Neuronal stem cell (in vitro differentiated cells): ENCODE measurements around the gene HAP1.

ENCODE experiments used
- DNase-seq: peaks from one replicate; pipeline ENCODE4 v3.0.0-alpha.2; 2013; ENCODE audit warnings: low spot score
- H2AFZ ChIP-seq: one replicate; pipeline ENCODE4 v1.6.1; 2013; ENCODE audit warnings: mild to moderate bottlenecking, low read length, inconsistent platforms
- H2AK5ac ChIP-seq: 2 replicates; pipeline ENCODE4 v1.6.1; 2013; ENCODE audit warnings: low read depth, mild to moderate bottlenecking, inconsistent platforms, low read length, moderate library complexity, mixed read lengths
- H2BK120ac ChIP-seq: 2 replicates; pipeline ENCODE4 v1.6.1; 2013; ENCODE audit warnings: low read depth, mild to moderate bottlenecking, inconsistent platforms, low read length, moderate library complexity, mixed read lengths
- H2BK12ac ChIP-seq: one replicate; pipeline ENCODE4 v1.6.1; 2013; ENCODE audit warnings: low read length, inconsistent platforms
- H2BK15ac ChIP-seq: 2 replicates; pipeline ENCODE4 v1.6.1; 2013; ENCODE audit warnings: mild to moderate bottlenecking, low read length, inconsistent platforms, mixed read lengths
- H2BK5ac ChIP-seq: one replicate; pipeline ENCODE4 v1.6.1; 2013; ENCODE audit warnings: inconsistent platforms, mild to moderate bottlenecking, low read length, moderate library complexity
- H3K14ac ChIP-seq: one replicate; pipeline ENCODE4 v1.6.1; 2013; ENCODE audit warnings: low read length, inconsistent platforms
- H3K18ac ChIP-seq: 2 replicates; pipeline ENCODE4 v1.6.1; 2013; ENCODE audit warnings: low read length, inconsistent platforms
- H3K23ac ChIP-seq: 2 replicates; pipeline ENCODE4 v1.6.1; 2013; ENCODE audit warnings: low read depth, mild to moderate bottlenecking, mixed read lengths, low read length, inconsistent platforms; ENCODE audit not compliant: poor library complexity
- H3K27ac ChIP-seq: replicated peaks from 3 replicates; pipeline ENCODE4 v1.5.1; 2013; ENCODE audit warnings: low read length, inconsistent platforms
- H3K27me3 ChIP-seq, 3 experiments: 2 replicates each; pipeline ENCODE4 v1.6.1; 2013; ENCODE audit warnings: low read length in 3 of 3, mild to moderate bottlenecking in 2 of 3, inconsistent platforms in 1 of 3, low read depth in 1 of 3, mixed read lengths in 1 of 3, moderate library complexity in 1 of 3; ENCODE audit not compliant: control insufficient read depth in 3 of 3, insufficient read depth in 3 of 3
- H3K36me3 ChIP-seq, 2 donors: replicated peaks in 1 of 2; 2 replicates each; pipeline ENCODE4 v1.6.1; 2013; ENCODE audit warnings: low read length in 2 of 2; ENCODE audit not compliant: control insufficient read depth in 2 of 2, insufficient read depth in 2 of 2
- H3K4ac ChIP-seq: 2 replicates; pipeline ENCODE4 v1.6.1; 2013; ENCODE audit warnings: inconsistent platforms, mild to moderate bottlenecking, low read length, moderate library complexity
- H3K4me1 ChIP-seq, 2 donors: 1 replicate in 1 of 2; 2 replicates in 1 of 2; pipeline ENCODE4 v1.6.1; 2013; ENCODE audit warnings: low read length in 2 of 2, low read depth in 1 of 2; ENCODE audit not compliant: control insufficient read depth in 2 of 2, insufficient read depth in 1 of 2
- H3K4me2 ChIP-seq: one replicate; pipeline ENCODE4 v1.6.1; 2013; ENCODE audit warnings: mild to moderate bottlenecking, low read length, inconsistent platforms; ENCODE audit not compliant: insufficient read depth, poor library complexity, severe bottlenecking
- H3K4me3 ChIP-seq, 2 donors: 2 replicates each; pipeline ENCODE4 v1.5.1; 2013; ENCODE audit warnings: low read length in 2 of 2, mild to moderate bottlenecking in 2 of 2, inconsistent platforms in 1 of 2, moderate library complexity in 1 of 2
- H3K79me1 ChIP-seq: one replicate; pipeline ENCODE4 v1.6.1; 2013; ENCODE audit warnings: low read depth, mild to moderate bottlenecking, inconsistent platforms, low read length, moderate library complexity
- H3K9ac ChIP-seq: one replicate; pipeline ENCODE4 v1.6.1; 2013; ENCODE audit warnings: mild to moderate bottlenecking, low read depth, low read length, inconsistent platforms; ENCODE audit not compliant: poor library complexity
- H3K9me3 ChIP-seq, 2 donors: replicated peaks in 1 of 2; 2 replicates each; pipeline versions ENCODE3 to v1.6.1; 2013; ENCODE audit warnings: low read length in 2 of 2, mild to moderate bottlenecking in 2 of 2, inconsistent platforms in 1 of 2, low read depth in 1 of 2, mixed read lengths in 1 of 2, moderate library complexity in 1 of 2; ENCODE audit not compliant: control insufficient read depth in 2 of 2, insufficient read depth in 1 of 2
- H4K8ac ChIP-seq: one replicate; pipeline ENCODE4 v1.6.1; 2013; ENCODE audit warnings: low read depth, mild to moderate bottlenecking, inconsistent platforms, low read length, moderate library complexity
- H4K91ac ChIP-seq: one replicate; pipeline ENCODE4 v1.6.1; 2013; ENCODE audit warnings: low read length, low read depth, mild to moderate bottlenecking, inconsistent platforms; ENCODE audit not compliant: poor library complexity
- WGBS, 2 donors: extraction: QIAGEN DNeasy Blood & Tissue Kit; methylation state at CpG; one replicate each; pipeline ENCODE4 v1.1.7; 2013; ENCODE audit warnings: missing lambda C conversion rate in 2 of 2, mixed read lengths in 1 of 2; ENCODE audit not compliant: insufficient read length in 2 of 2, insufficient replicate concordance in 1 of 2; ENCODE audit errors: extremely low coverage in 2 of 2; 5-methylcytosine and 5-hydroxymethylcytosine counted together

Gene HAP1

DNA sequence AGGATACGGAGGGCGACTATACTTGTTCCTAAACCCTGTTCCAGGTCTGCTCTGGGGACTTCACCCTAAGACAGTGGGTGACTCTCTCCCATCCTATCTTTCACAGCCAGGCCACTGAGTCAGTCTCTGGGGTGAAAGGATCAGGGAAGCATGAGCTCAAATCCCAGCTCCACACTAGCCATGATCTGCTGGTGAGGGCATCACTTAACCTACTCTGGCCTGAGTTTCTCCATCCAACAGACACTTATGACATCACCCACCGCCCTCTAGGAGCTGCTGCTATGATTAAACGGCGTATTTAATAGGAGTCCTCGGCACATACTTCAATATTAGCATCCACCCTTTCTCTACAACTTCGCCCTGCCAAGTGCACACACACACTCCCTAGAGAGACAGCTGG is 12.2 kb downstream of the HAP1 start:
- no peaks in the 10 kb centered on the region for H3K9me3 ChIP-seq
- no peak overlapping the region for H3K4me3 ChIP-seq
- no peak overlapping the region for H3K4me2 ChIP-seq
- H3K18ac ChIP-seq: no peak overlapping the region
- H3K27ac ChIP-seq: no peak overlapping the region
- no peaks in the 10 kb centered on the region for H3K79me1 ChIP-seq
- WGBS, 2 donors: no CpG with 5 or more reads among the region's 7 CpGs
- H3K14ac ChIP-seq: no peak overlapping the region
- no peaks in the 10 kb centered on the region for H3K27me3 ChIP-seq
- no peak overlapping the region for H2AK5ac ChIP-seq
- no peak for DNase-seq
- H2BK120ac ChIP-seq: no peak overlapping the region
- no peak overlapping the region for H3K4ac ChIP-seq
- H2BK5ac ChIP-seq: no peak overlapping the region
- peaks cover 6 to 10% of the 10 kb centered on the region in 2 donors for H3K4me1 ChIP-seq
- no peak overlapping the region for H3K23ac ChIP-seq
- H4K8ac ChIP-seq: no peak overlapping the region
- no peak overlapping the region for H2BK15ac ChIP-seq
- no peak overlapping the region for H2BK12ac ChIP-seq
- H3K36me3 ChIP-seq: no peaks in the 10 kb centered on the region
- H2AFZ ChIP-seq: no peak overlapping the region
- H4K91ac ChIP-seq: no peak overlapping the region
- H3K9ac ChIP-seq: no peak overlapping the region

DNA sequence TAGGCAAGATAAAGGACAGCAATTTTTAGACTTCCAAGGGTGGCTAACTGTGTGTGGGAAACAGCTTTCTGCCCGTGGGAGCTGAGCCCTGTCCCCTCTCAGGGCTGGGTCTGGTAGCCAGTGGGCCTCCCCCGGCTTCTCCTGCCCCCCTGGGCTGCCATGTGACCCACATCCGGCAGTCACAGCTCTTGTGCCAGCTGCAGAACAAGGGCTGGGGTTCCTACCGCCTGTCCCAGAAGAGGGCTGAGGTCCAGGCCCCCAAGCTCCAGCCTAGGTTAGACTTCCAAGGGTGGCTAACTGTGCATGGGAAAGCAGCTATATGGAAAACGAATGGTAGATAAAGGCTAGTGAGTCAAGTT is 16.2 kb downstream of the HAP1 start:
- peak overlapping the region; percentile 80 for H2AFZ ChIP-seq
- no CpG with 5 or more reads among the region's 5 CpGs for WGBS, 2 donors
- H3K9me3 ChIP-seq: no peaks in the 10 kb centered on the region
- H3K79me1 ChIP-seq: no peaks in the 10 kb centered on the region
- H2BK15ac ChIP-seq: peak overlapping the region; percentile 12
- no peak for DNase-seq
- no peak overlapping the region for H3K23ac ChIP-seq
- H2BK12ac ChIP-seq: no peak overlapping the region
- H4K91ac ChIP-seq: no peak overlapping the region
- H2AK5ac ChIP-seq: no peak overlapping the region
- H3K27ac ChIP-seq: no peak overlapping the region
- no peak overlapping the region for H3K14ac ChIP-seq
- H2BK120ac ChIP-seq: no peak overlapping the region
- peak overlapping the region; percentile 45 for H3K18ac ChIP-seq
- H3K4me1 ChIP-seq: peaks cover 6 to 10% of the 10 kb centered on the region in 2 donors
- no peak overlapping the region for H4K8ac ChIP-seq
- no peak overlapping the region for H3K4me3 ChIP-seq
- no peak overlapping the region for H3K4ac ChIP-seq
- no peak overlapping the region for H3K4me2 ChIP-seq
- no peak overlapping the region for H3K9ac ChIP-seq
- no peaks in the 10 kb centered on the region for H3K27me3 ChIP-seq
- H2BK5ac ChIP-seq: no peak overlapping the region
- H3K36me3 ChIP-seq: no peaks in the 10 kb centered on the region

DNA sequence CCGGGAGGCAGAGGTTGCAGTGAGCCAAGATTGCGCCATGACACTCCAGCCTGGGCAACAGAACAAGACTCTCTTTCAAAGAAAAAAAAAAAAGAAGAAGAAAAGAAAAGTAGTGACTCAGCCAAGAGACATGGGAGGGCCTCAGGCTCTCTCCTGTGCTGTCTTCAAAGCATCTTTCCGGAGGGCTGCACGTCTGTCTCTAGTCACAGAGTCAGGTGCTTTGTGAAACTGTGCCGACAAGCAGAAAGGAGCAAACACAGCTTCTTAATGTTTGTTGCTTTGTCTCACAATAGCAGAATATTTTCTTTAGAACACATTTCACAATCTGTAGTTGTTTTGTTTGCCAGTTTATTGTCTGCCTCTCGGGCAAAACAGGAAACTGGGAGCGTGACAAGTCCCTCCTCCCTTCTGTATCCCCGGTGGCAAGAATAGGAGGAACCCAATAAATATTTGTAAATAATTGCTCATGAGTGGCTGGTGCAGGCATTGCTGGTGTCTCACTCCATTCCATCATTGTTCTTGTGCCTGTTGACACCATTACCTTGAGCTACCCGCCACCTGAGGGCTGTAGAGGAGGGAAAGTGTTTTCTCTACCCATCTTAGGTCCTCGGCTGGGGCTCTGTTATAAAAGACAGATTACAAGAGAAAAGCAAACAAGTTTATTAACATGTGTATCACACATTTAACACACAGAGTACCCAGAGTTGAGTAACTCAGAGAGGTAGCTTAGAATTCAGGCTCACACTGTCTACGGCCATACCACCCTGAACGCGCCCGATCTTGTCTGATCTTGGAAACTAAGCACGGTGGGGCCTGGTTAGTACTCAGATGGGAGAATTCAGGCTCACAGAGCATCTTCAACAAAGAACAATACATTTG is 16.8 kb downstream of the HAP1 start:
- Histone ChIP-seq H3K27me3 (no peaks in the 10 kb centered on the region), H2BK12ac (no peak overlapping the region), H3K4me2 (no peak overlapping the region), H3K4me3 (peak overlapping the region in 1 of 2 donors; percentile 2), H4K91ac (no peak overlapping the region), H3K79me1 (no peaks in the 10 kb centered on the region), H4K8ac (no peak overlapping the region), H3K14ac (no peak overlapping the region), H3K4ac (no peak overlapping the region), H3K27ac (no peak overlapping the region), H3K9ac (no peak overlapping the region), H3K9me3 (no peaks in the 10 kb centered on the region), H2BK120ac (no peak overlapping the region), H3K18ac (no peak overlapping the region), H2AK5ac (no peak overlapping the region), H3K23ac (no peak overlapping the region), H2BK5ac (no peak overlapping the region), H2BK15ac (peak overlapping the region; percentile 12), H3K4me1 (peaks cover 6 to 10% of the 10 kb centered on the region in 2 donors), H2AFZ (peak overlapping the region; percentile 80), H3K36me3 (no peaks in the 10 kb centered on the region)
- DNase-seq: no peak
- WGBS, 2 donors: no CpG with 5 or more reads among the region's 15 CpGs

DNA sequence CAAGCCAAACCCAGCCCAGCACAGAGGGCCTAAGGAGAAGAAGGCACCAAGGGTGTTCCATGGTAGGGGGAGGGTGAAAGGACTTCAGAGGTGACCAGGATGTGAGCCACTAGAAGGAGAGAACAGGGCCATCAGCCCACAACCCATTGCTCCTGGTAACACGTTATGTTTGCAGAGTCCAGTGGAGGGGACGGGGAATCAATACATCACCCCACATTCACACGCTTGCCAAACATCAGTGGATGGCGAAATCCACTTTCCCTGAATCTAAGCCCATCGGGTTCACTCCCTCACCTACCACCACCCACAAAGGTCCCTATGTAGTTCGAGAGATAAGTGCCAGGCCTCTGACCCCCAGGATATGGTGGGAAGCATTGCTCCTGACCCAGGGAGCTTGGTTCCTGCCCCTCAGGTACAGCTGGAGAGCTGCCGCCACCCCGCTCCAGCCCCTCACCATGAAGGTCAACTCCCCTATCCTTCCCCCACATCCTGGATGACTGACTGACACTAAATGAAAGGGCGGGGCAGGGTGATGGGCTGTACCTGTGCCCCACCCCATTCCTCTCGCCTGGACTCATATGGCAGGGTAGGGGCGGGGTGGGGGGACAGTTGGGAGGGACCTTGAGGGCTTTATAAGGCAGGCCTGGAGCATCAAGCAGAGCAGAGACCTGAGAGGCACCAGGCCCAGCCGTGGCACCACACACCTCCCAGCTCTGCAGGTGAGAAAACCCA is 22.6 kb downstream of the HAP1 start, which contains the start of gene GAST:
TSS of gene GAST (plus strand) at position 663 of the 732 bp plus-strand sequence. CDS start 3,106 bp downstream, outside the sequence.
- DNase-seq: no peak
- no peak within 1 kb of the TSS for H3K4me3 ChIP-seq
- no peaks in the 10 kb centered on the region for H3K79me1 ChIP-seq
- H4K91ac ChIP-seq: no peak within 1 kb of the TSS
- WGBS, 2 donors: no CpG with 5 or more reads among the region's 12 CpGs
- no peak within 1 kb of the TSS for H3K14ac ChIP-seq
- no peak within 1 kb of the TSS for H2BK15ac ChIP-seq
- H3K27me3 ChIP-seq: no peaks in the 10 kb centered on the region
- peaks cover 2 to 7% of the 10 kb centered on the region in 2 donors for H3K4me1 ChIP-seq
- no peak within 1 kb of the TSS for H2BK5ac ChIP-seq
- peak within 1 kb of the TSS; percentile 53 for H3K9ac ChIP-seq
- no peak within 1 kb of the TSS for H2AFZ ChIP-seq
- no peak within 1 kb of the TSS for H3K27ac ChIP-seq
- no peak within 1 kb of the TSS for H3K4me2 ChIP-seq
- H3K4ac ChIP-seq: no peak within 1 kb of the TSS
- H3K9me3 ChIP-seq: peaks cover 0 to 2% of the 10 kb centered on the region in 2 donors
- H2BK12ac ChIP-seq: no peak within 1 kb of the TSS
- no peak within 1 kb of the TSS for H2AK5ac ChIP-seq
- no peak within 1 kb of the TSS for H3K23ac ChIP-seq
- peak within 1 kb of the TSS; percentile 67 for H3K18ac ChIP-seq
- H2BK120ac ChIP-seq: no peak within 1 kb of the TSS
- H4K8ac ChIP-seq: no peak within 1 kb of the TSS
- H3K36me3 ChIP-seq: no peaks in the 10 kb centered on the region
